ENCODE data around the gene ABCA2. TPM values are rescaled to one million over a fixed set of nuclear protein-coding genes. Genes with fewer than 3 reads are reported as not detected.

Gene ABCA2
- total RNA-seq, 1 experiment from 2014 or later, result 22.4 TPM

DNA sequence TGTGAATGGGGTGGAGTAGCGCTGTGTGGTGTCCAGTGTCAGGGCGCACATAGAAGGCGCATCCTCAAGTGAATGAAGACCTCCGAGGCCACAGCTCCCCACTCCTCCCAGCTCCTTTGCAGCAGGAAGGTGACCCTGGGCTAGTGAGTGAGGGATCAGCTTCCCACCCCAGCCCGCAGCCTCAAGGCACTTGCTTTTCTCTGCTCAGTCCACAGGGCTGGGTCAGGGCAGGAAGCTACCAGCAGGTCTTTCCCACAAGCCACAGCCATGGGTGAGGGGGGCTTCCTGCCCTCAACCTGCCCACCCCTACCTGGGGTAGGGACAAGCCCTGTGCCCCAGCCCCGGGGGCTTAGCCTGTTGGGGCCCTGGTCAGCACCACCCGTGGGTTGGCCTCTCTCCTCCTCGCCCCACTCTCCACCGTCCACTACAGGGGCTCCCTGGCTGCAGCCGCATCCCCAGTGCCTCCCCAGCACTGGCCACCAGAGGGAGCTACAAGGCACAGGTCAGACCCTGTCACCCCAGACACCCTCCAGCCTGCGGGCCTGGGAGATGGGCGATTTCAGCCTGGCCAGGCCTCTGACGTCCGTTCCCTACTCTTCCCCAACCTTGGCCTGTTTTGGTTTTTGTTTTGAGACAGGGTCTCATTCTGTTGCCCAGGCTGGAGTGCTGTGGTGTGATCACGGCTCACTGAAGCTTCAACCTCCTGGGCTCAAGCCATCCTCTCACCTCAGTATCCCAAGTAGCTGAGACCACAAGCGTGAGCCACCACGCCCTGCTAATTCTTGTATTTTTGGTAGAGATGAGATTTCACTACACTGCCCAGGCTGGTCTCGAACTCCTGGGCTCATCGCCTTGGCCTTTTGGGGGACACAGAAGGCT, 1.3 kb upstream of the ABCA2 start:
- Mint-ChIP-seq H3K4me3 (peak overlapping the region; percentile 45 to 74), H3K4me1 (peaks cover 0 to 8% of the 10 kb centered on the region in 2 experiments; a peak in 2 of 4 replicates), H3K27ac (no peak overlapping the region), H3K36me3 (ENCODE audit: insufficient read depth in 1 of 3, low read depth in 3 of 3) (no peaks in the 10 kb centered on the region), H3K9me3 (no peaks in the 10 kb centered on the region), H3K27me3 (ENCODE audit: low read depth) (peaks cover 35% of the 10 kb centered on the region)
- no peak overlapping the region for H2AK5ac ChIP-seq (ENCODE audit: insufficient read length, low read length)
- no peak overlapping the region for H2AFZ ChIP-seq (ENCODE audit: low read length)
- H3K23ac ChIP-seq (ENCODE audit: insufficient read length, low read depth, low read length), result no peak overlapping the region
- no peak overlapping the region for H3K27ac ChIP-seq (ENCODE audit: insufficient read length, low read depth, low read length)
- peak overlapping the region; percentile 36 for H3K4me2 ChIP-seq (ENCODE audit: insufficient read depth, insufficient read length, low read length)
- no peak overlapping the region for H4K91ac ChIP-seq (ENCODE audit: insufficient read length, low read depth, low read length)
- no peak overlapping the region for H2BK20ac ChIP-seq (ENCODE audit: low read depth, low read length, poor library complexity, severe bottlenecking)
- no peaks in the 10 kb centered on the region for H3K27me3 ChIP-seq (ENCODE audit: insufficient read depth, low read length)
- no peaks in the 10 kb centered on the region for H3K79me1 ChIP-seq (ENCODE audit: insufficient read depth, low read depth, low read length, poor library complexity, severe bottlenecking)
- peak; percentile 85 for DNase-seq
- H3K14ac ChIP-seq (ENCODE audit: insufficient read depth, low read length), result no peak overlapping the region
- no peak overlapping the region for H4K5ac ChIP-seq (ENCODE audit: insufficient read length, low read depth, low read length)
- no peak overlapping the region for H2BK15ac ChIP-seq (ENCODE audit: low read depth, low read length)
- H3T11ph ChIP-seq (ENCODE audit: low read length), result no peak overlapping the region
- TF ChIP-seq, protein P1, sequence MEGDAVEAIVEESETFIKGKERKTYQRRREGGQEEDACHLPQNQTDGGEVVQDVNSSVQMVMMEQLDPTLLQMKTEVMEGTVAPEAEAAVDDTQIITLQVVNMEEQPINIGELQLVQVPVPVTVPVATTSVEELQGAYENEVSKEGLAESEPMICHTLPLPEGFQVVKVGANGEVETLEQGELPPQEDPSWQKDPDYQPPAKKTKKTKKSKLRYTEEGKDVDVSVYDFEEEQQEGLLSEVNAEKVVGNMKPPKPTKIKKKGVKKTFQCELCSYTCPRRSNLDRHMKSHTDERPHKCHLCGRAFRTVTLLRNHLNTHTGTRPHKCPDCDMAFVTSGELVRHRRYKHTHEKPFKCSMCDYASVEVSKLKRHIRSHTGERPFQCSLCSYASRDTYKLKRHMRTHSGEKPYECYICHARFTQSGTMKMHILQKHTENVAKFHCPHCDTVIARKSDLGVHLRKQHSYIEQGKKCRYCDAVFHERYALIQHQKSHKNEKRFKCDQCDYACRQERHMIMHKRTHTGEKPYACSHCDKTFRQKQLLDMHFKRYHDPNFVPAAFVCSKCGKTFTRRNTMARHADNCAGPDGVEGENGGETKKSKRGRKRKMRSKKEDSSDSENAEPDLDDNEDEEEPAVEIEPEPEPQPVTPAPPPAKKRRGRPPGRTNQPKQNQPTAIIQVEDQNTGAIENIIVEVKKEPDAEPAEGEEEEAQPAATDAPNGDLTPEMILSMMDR (conservative IDR thresholded peaks at IDR 0.05), result peak; percentile 95
- H2BK120ac ChIP-seq (ENCODE audit: low read depth, low read length, poor library complexity, severe bottlenecking), result no peak overlapping the region
- WGBS (ENCODE audit: extremely low coverage, insufficient read length, low lambda C conversion rate), result no CpG with 5 or more reads among the region's 19 CpGs
- H3K9me3 ChIP-seq (ENCODE audit: control insufficient read depth, low read depth, low read length), result no peaks in the 10 kb centered on the region
- peaks cover 9% of the 10 kb centered on the region for H3K23me2 ChIP-seq (ENCODE audit: insufficient read length, low read depth, low read length, poor library complexity, severe bottlenecking)
- no peak overlapping the region for H2BK12ac ChIP-seq (ENCODE audit: insufficient read length, low read depth, low read length)
- H3K56ac ChIP-seq (ENCODE audit: insufficient read length, low read depth, low read length), result no peak overlapping the region
- no peak overlapping the region for H3K18ac ChIP-seq (ENCODE audit: insufficient read length, low read depth, low read length)
- no peaks in the 10 kb centered on the region for H3K79me2 ChIP-seq (ENCODE audit: insufficient read depth, low read length)
- no peaks in the 10 kb centered on the region for H3K4me1 ChIP-seq (ENCODE audit: insufficient read depth, low read length)
- H4K8ac ChIP-seq (replicated peaks; ENCODE audit: insufficient read length, low read depth, low read length), result no peak overlapping the region
- H4K20me1 ChIP-seq (ENCODE audit: control insufficient read depth, insufficient read depth, insufficient read length), result peaks cover 2% of the 10 kb centered on the region
- no peak overlapping the region for H3K4ac ChIP-seq (ENCODE audit: low read depth, low read length)
- no peak overlapping the region for H3K9ac ChIP-seq (ENCODE audit: extremely low read depth, insufficient read length, low read length)
- no peak overlapping the region for H2BK5ac ChIP-seq (ENCODE audit: insufficient read length, low read length)

Measured in H9 (cell line).